Endothelial cell of umbilical vein (primary cell): ENCODE measurements around the gene UGCG. TPM values are rescaled to one million over a fixed set of nuclear protein-coding genes. Genes with fewer than 3 reads are reported as not detected.

Experiments used
- BruUV-seq: library from RNA; stranded (reverse); fragments of 400-500 nt; replicated peaks from 2 replicates; lab custom pipeline; 2021; lab: Mats Ljungman, UMichigan
- CTCF ChIA-PET: fragments of 300-600, 350-600 bp; sonication (Branson Sonifier 250); formaldehyde crosslinking; loops from one replicate; lab custom pipeline; 2021; ENCODE audit warnings: antibody characterized with exemption, inconsistent platforms; lab: Charles Lee
- POLR2A ChIA-PET: fragments of 300-600, 350-600 bp; sonication (Branson Sonifier 250); formaldehyde crosslinking; loops from one replicate; lab custom pipeline; 2021; ENCODE audit warnings: antibody characterized with exemption, inconsistent platforms; lab: Charles Lee
- DNase-seq: peaks from one replicate; pipeline ENCODE4 v3.0.0-alpha.2; 2011; ENCODE audit warnings: low read depth, low spot score
- FAIRE-seq: peaks from 2 replicates; lab custom pipeline; 2011; peaks lifted over from hg19 to GRCh38; lab: Jason Lieb, UNC
- H2AFZ ChIP-seq: 2 replicates; pipeline ENCODE4 v1.6.0; 2012; ENCODE audit warnings: low read depth, low read length, control low read depth, inconsistent platforms
- H3K27ac ChIP-seq: 2 replicates; pipeline ENCODE4 v1.5.1; 2011; ENCODE audit warnings: low read depth, mild to moderate bottlenecking, control low read depth, low read length, moderate library complexity; ENCODE audit not compliant: insufficient read depth
- H3K27me3 ChIP-seq, 2 experiments: 2 replicates each; pipeline versions ENCODE4 v1.6.0 to v1.6.1; 2011; ENCODE audit warnings: low read length in 2 of 2, mixed read lengths in 1 of 2; ENCODE audit not compliant: control insufficient read depth in 2 of 2, insufficient read depth in 2 of 2
- H3K36me3 ChIP-seq, 2 experiments: 2 replicates in 1 of 2; 3 replicates in 1 of 2; pipeline ENCODE4 v1.5.1; 2011; ENCODE audit warnings: low read length in 2 of 2, mild to moderate bottlenecking in 1 of 2, moderate library complexity in 1 of 2; ENCODE audit not compliant: control insufficient read depth in 2 of 2, insufficient read depth in 2 of 2; ENCODE audit errors: extremely low read depth in 1 of 2
- H3K4me1 ChIP-seq: 3 replicates; pipeline ENCODE4 v1.5.1; 2011; ENCODE audit warnings: mild to moderate bottlenecking, low read length; ENCODE audit not compliant: control insufficient read depth, insufficient read depth; ENCODE audit errors: extremely low read depth
- H3K4me2 ChIP-seq: 2 replicates; pipeline ENCODE4 v1.6.1; 2011; ENCODE audit warnings: low read length, control low read depth, mixed read lengths; ENCODE audit not compliant: insufficient read depth
- H3K4me3 ChIP-seq, 3 experiments: fragments of 200-600 bp in 1 of 3; sonication (generic), shearing (Covaris generic) in 1 of 3; replicated peaks in 1 of 3; 2 replicates each; pipeline ENCODE4 v1.5.1; 2011 to 2016; ENCODE audit warnings: control low read depth in 3 of 3, low read length in 3 of 3, mild to moderate bottlenecking in 2 of 3, inconsistent platforms in 1 of 3, low read depth in 1 of 3, moderate library complexity in 1 of 3; ENCODE audit not compliant: insufficient read depth in 1 of 3
- H3K79me2 ChIP-seq: 2 replicates; pipeline ENCODE4 v1.6.0; 2012; ENCODE audit warnings: low read length, inconsistent platforms; ENCODE audit not compliant: control insufficient read depth, insufficient read depth
- H3K9ac ChIP-seq: replicated peaks from 2 replicates; pipeline ENCODE3; 2011; ENCODE audit warnings: low read length, control low read depth; ENCODE audit not compliant: insufficient read depth; ENCODE audit errors: extremely low read depth
- H3K9me1 ChIP-seq: replicated peaks from 3 replicates; pipeline ENCODE4 v1.6.0; 2011; ENCODE audit warnings: mild to moderate bottlenecking, low read length; ENCODE audit not compliant: control insufficient read depth, insufficient read depth; ENCODE audit errors: extremely low read depth
- H3K9me3 ChIP-seq: replicated peaks from 2 replicates; pipeline ENCODE4 v1.5.1; 2012; ENCODE audit warnings: low read length, inconsistent platforms; ENCODE audit not compliant: control insufficient read depth, insufficient read depth
- H4K20me1 ChIP-seq: replicated peaks from 2 replicates; pipeline ENCODE3; 2011; ENCODE audit warnings: mild to moderate bottlenecking, low read length; ENCODE audit not compliant: control insufficient read depth, insufficient read depth; ENCODE audit errors: extremely low read depth
- CTCF ChIP-seq, 2 donors: IDR thresholded peaks; 1 replicate in 1 of 2; 2 replicates in 1 of 2; pipeline ENCODE4 v1.5.1; 2011; ENCODE audit warnings: low read length in 2 of 2, mild to moderate bottlenecking in 2 of 2, moderate library complexity in 2 of 2, control low read depth in 1 of 2, inconsistent platforms in 1 of 2, low read depth in 1 of 2; ENCODE audit not compliant: insufficient read depth in 1 of 2; ENCODE audit errors: extremely low read depth in 1 of 2
- EZH2 ChIP-seq: IDR thresholded peaks from 2 replicates; pipeline ENCODE4 v1.6.1; 2012; ENCODE audit warnings: borderline replicate concordance, low read depth, mild to moderate bottlenecking, moderate library complexity, low read length, inconsistent platforms; ENCODE audit not compliant: severe bottlenecking
- FOS ChIP-seq: IDR thresholded peaks from 2 replicates; pipeline ENCODE4 v1.6.1; 2011; ENCODE audit warnings: mild to moderate bottlenecking, low read length, moderate library complexity, borderline replicate concordance; ENCODE audit not compliant: insufficient read depth
- GATA2 ChIP-seq: IDR thresholded peaks from 2 replicates; pipeline ENCODE4 v1.7.0; 2011; ENCODE audit warnings: low read depth, mild to moderate bottlenecking, moderate library complexity, mixed read lengths, low read length; ENCODE audit not compliant: insufficient read length, insufficient read depth
- JUN ChIP-seq: IDR thresholded peaks from 2 replicates; pipeline ENCODE4 v1.6.1; 2011; ENCODE audit warnings: borderline replicate concordance, low read depth; ENCODE audit not compliant: insufficient read length, insufficient read depth
- POLR2A ChIP-seq: IDR thresholded peaks from 2 replicates; pipeline ENCODE4 v1.6.1; 2012; ENCODE audit warnings: low read depth, mild to moderate bottlenecking, control low read depth, low read length
- dilution Hi-C: fragments of 300-500 bp; cut with MboI; formaldehyde crosslinking; loops from one replicate; pipeline ENCODE4 v1.15.0; 2019; ENCODE audit warnings: low sequenced_read_pairs; ENCODE audit not compliant: extremely low pct_ligation_motif_present
- intact Hi-C: fragments of 100-400 bp; cut with micrococcal nuclease; formaldehyde crosslinking; loops from one replicate; pipeline ENCODE4 v1.10.0; 2022
- polyA plus RNA-seq, 4 experiments: library from polyadenylated mRNA; depleted of rRNA in 3 of 4; stranded (reverse) in 3 of 4; unstranded in 1 of 4; fragments of >200 nt; gene quantifications; 2 replicates each; pipeline versions ENCODE4 v1.2.1 to v1.2.3, GENCODE V29; 2011 to 2012; ENCODE audit warnings: missing spikeins in 1 of 4
- total RNA-seq: library from RNA; stranded (reverse); gene quantifications from 2 replicates; pipeline ENCODE4 v1.2.3, GENCODE V29; 2021

UGCG gene
- total and polyA plus RNA-seq, 2 donors (not counting 3 experiments of a cell fraction or from before 2014, with no cell fraction given), result 28.5 to 38.5 TPM

GRCh38 chr9:111961009-111961408 is 64.4 kb downstream of the UGCG start:
- H3K4me1 ChIP-seq, result peaks cover 38% of the 10 kb centered on the region
- CTCF ChIA-PET, result interaction anchor here (1.2 to 3.9 kb wide), 4 partner anchors 59 to 201 kb away, joined by 3 to 34 read pairs (median 4); no protein-coding TSS in a partner anchor

GRCh38 chr9:111961575-111961974 is 65.0 kb downstream of the UGCG start:
- ChIA-PET CTCF (interaction anchor here (1.2 to 1.9 kb wide), 3 partner anchors 60 to 202 kb away, joined by 3 to 7 read pairs (median 5); no protein-coding TSS in a partner anchor), POLR2A (no interaction called here)
- no peak overlapping the region for H3K27ac ChIP-seq
- dilution Hi-C loops, result no loop called here
- H3K9me3 ChIP-seq, result no peaks in the 10 kb centered on the region
- no peak overlapping the region for H2AFZ ChIP-seq
- BruUV-seq, result no TSS peak
- no peaks in the 10 kb centered on the region for H3K79me2 ChIP-seq
- H4K20me1 ChIP-seq, result no peaks in the 10 kb centered on the region
- FAIRE-seq (no peak), DNase-seq (peak; percentile 87)
- no peak overlapping the region for H3K4me2 ChIP-seq
- intact Hi-C loops, result loop anchor here (1.0 kb wide), 1 partner anchor 51 kb away; no protein-coding TSS in a partner anchor
- no peak overlapping the region for H3K4me3 ChIP-seq
- TF ChIP-seq POLR2A, result no peak
- TF ChIP-seq JUN, result peak; percentile 28
- TF ChIP-seq EZH2, result no peak
- TF ChIP-seq GATA2, result no peak
- no peak for TF ChIP-seq CTCF (IDR thresholded peaks at IDR 0.05; ENCODE audit: extremely low read depth in 1 of 2, insufficient read depth in 1 of 2, low read depth in 1 of 2, low read length in 2 of 2)
- H3K9me1 ChIP-seq, result no peaks in the 10 kb centered on the region
- no peak overlapping the region for H3K9ac ChIP-seq
- no peaks in the 10 kb centered on the region for H3K36me3 ChIP-seq
- H3K27me3 ChIP-seq, result no peaks in the 10 kb centered on the region
- H3K4me1 ChIP-seq, result peaks cover 38% of the 10 kb centered on the region

More at GRCh38 chr9:111961009-111961408, 64.4 kb downstream of the UGCG start:
- no peaks in the 10 kb centered on the region for H3K9me1 ChIP-seq
- H3K36me3 ChIP-seq, result no peaks in the 10 kb centered on the region
- intact Hi-C loops, result loop anchor here (1.0 kb wide), 1 partner anchor 51 kb away; no protein-coding TSS in a partner anchor
- H3K79me2 ChIP-seq, result no peaks in the 10 kb centered on the region
- dilution Hi-C loops, result no loop called here
- TF ChIP-seq EZH2 (no peak), GATA2 (peak; percentile 23), FOS (no peak)
- peak overlapping the region; percentile 30 for H2AFZ ChIP-seq
- no peaks in the 10 kb centered on the region for H3K27me3 ChIP-seq
- no peak overlapping the region for H3K4me2 ChIP-seq
- POLR2A ChIA-PET, result interaction anchor here (0.5 kb wide), 1 partner anchor 114 kb away, joined by 3 read pairs; no protein-coding TSS in a partner anchor
- BruUV-seq, result no TSS peak
- DNase-seq (peak; percentile 45), FAIRE-seq (no peak)
- no peaks in the 10 kb centered on the region for H3K9me3 ChIP-seq
- peak overlapping the region; percentile 46 for H3K27ac ChIP-seq
- no peaks in the 10 kb centered on the region for H4K20me1 ChIP-seq
- H3K9ac ChIP-seq, result no peak overlapping the region
- H3K4me3 ChIP-seq, result no peak overlapping the region
